Adrenal gland (tissue), 12 donors: ENCODE results near the gene AMTN. TPM values are rescaled to one million over a fixed set of nuclear protein-coding genes. Genes with fewer than 3 reads are reported as not detected.

Experiments used
- DNase-seq, 7 donors: peaks; one replicate each; pipeline ENCODE4 v3.0.0-alpha.2; 2019 to 2020
- H3K27ac ChIP-seq, 5 donors: fragments of 200-600 bp; sonication (generic) in 4 of 5; 1 replicate in 3 of 5; 2 replicates in 2 of 5; pipeline versions ENCODE4 v1.5.1 to v1.8.0; 2016 to 2020; ENCODE audit warnings: mild to moderate bottlenecking in 1 of 5
- H3K27me3 ChIP-seq: fragments of 200-600 bp; 2 replicates; pipeline ENCODE4 v1.8.0; 2021
- H3K36me3 ChIP-seq, 2 donors: fragments of 200-600 bp; replicated peaks in 1 of 2; 1 replicate in 1 of 2; 2 replicates in 1 of 2; pipeline versions ENCODE4 v1.5.1 to v1.8.0; 2018 to 2022
- H3K4me1 ChIP-seq, 2 donors: fragments of 200-600 bp; replicated peaks in 1 of 2; 1 replicate in 1 of 2; 2 replicates in 1 of 2; pipeline versions ENCODE4 v1.5.1 to v1.8.0; 2018 to 2021
- H3K4me3 ChIP-seq, 4 donors: fragments of 200-600 bp; sonication (generic) in 3 of 4; one replicate each; pipeline ENCODE4 v1.5.1; 2016 to 2018
- H3K9me3 ChIP-seq, 3 donors: fragments of 200-600 bp; sonication (generic) in 1 of 3; replicated peaks in 1 of 3; 1 replicate in 2 of 3; 2 replicates in 1 of 3; pipeline versions ENCODE4 v1.5.1 to v1.8.0; 2016 to 2021
- POLR2A ChIP-seq, 2 donors: fragments of 450-650 bp; IDR thresholded peaks; one replicate each; pipeline ENCODE4 v1.6.1; 2017; ENCODE audit warnings: antibody characterized with exemption in 2 of 2, mild to moderate bottlenecking in 2 of 2, moderate library complexity in 1 of 2
- WGBS, 4 donors: extraction: QIAGEN DNeasy Blood & Tissue Kit in 2 of 4; methylation state at CpG; one replicate each; pipeline versions ENCODE4 v1.1.5 to v1.1.7; 2013 to 2017; 5-methylcytosine and 5-hydroxymethylcytosine counted together
- intact Hi-C, 2 donors: fragments of 100-400 bp; cut with DNase I; formaldehyde crosslinking; loops; one replicate each; pipeline versions ENCODE4 v1.14.1 to v1.15.0; 2022 to 2023
- polyA plus RNA-seq, 3 donors: library from polyadenylated mRNA; stranded (reverse); fragments of 200-250 nt in 2 of 3; fragments of 350-450 nt in 1 of 3; fragmentation: Illumina TruSeq in 1 of 3; extraction: RNeasy Lipid Tissue Mini Kit (QIAGEN cat#74804) in 1 of 3; gene quantifications; one replicate each; pipeline ENCODE4 v1.2.3, GENCODE V29; 2013 to 2014
- total RNA-seq, 9 donors: library from RNA; depleted of rRNA in 4 of 9; stranded (reverse); fragments of >200 nt in 4 of 9; fragments of 120-200 nt in 1 of 9; fragmentation: NEBNext Ultra II Directional in 1 of 9; extraction: Animal tissue kit (Norgen Biotek cat#: 25700) in 1 of 9; gene quantifications; one replicate each; pipeline versions ENCODE4 v1.1.0 to v1.2.4, GENCODE V29; 2013 to 2023
- TF ChIP-seq, protein P1 (sequence below), 6 experiments: fragments of 450-650 bp in 4 of 6; fragments of 200-600 bp in 2 of 6; sonication (generic) in 1 of 6; IDR thresholded peaks; 1 replicate in 5 of 6; 2 replicates in 1 of 6; pipeline versions ENCODE4 v1.5.1 to v1.8.0; 2016 to 2021; ENCODE audit warnings: antibody characterized with exemption in 6 of 6, mild to moderate bottlenecking in 2 of 6, moderate library complexity in 1 of 6
- donor health status: healthy with polysubstance abuse.
- donor health status: Bipolar disorder and iron deficiency.
- donor health status: DM: yes; HTN: yes; CAD: no.
- donor health status: DM: no; HTN: no; CAD: no.
- donor health status: DM: no; HTN: no; CAD: no.
- donor health status: DM: yes; HTN: yes; CAD: no.

AMTN gene
- total and polyA plus RNA-seq, 12 donors = not detected

DNA sequence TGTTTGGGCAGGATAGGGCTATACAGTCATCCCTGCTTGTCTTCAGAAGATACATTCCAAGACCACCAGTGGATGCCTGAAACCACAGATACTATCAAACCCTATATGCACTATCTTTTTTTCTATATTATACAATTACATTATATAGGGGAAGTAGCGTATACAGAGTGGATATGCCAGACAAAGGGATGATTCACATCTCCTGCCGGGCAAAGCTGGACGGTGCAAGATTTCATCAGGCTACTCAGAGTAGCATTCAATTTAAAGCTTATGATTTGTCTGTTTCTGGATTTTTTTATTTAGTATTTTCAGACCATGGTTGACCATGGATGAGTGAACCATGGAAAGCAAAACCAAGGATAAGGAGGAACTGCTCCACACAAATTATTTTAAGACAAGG lies 7.0 kb upstream of the AMTN start:
- Histone ChIP-seq H3K27ac (no peak overlapping the region), H3K4me1 (no peaks in the 10 kb centered on the region), H3K4me3 (no peak overlapping the region), H3K9me3 (no peaks in the 10 kb centered on the region), H3K36me3 (no peaks in the 10 kb centered on the region), H3K27me3 (no peaks in the 10 kb centered on the region)
- TF ChIP-seq, protein P1, sequence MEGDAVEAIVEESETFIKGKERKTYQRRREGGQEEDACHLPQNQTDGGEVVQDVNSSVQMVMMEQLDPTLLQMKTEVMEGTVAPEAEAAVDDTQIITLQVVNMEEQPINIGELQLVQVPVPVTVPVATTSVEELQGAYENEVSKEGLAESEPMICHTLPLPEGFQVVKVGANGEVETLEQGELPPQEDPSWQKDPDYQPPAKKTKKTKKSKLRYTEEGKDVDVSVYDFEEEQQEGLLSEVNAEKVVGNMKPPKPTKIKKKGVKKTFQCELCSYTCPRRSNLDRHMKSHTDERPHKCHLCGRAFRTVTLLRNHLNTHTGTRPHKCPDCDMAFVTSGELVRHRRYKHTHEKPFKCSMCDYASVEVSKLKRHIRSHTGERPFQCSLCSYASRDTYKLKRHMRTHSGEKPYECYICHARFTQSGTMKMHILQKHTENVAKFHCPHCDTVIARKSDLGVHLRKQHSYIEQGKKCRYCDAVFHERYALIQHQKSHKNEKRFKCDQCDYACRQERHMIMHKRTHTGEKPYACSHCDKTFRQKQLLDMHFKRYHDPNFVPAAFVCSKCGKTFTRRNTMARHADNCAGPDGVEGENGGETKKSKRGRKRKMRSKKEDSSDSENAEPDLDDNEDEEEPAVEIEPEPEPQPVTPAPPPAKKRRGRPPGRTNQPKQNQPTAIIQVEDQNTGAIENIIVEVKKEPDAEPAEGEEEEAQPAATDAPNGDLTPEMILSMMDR (IDR thresholded peaks at IDR 0.05) = no peak
- no peak for TF ChIP-seq POLR2A (IDR thresholded peaks at IDR 0.05)
- intact Hi-C loops = no loop called here
- 82 to 88% (median 87%) methylated on average over 3 of the region's 3 CpGs for WGBS, 4 donors
- DNase-seq = no peak

DNA sequence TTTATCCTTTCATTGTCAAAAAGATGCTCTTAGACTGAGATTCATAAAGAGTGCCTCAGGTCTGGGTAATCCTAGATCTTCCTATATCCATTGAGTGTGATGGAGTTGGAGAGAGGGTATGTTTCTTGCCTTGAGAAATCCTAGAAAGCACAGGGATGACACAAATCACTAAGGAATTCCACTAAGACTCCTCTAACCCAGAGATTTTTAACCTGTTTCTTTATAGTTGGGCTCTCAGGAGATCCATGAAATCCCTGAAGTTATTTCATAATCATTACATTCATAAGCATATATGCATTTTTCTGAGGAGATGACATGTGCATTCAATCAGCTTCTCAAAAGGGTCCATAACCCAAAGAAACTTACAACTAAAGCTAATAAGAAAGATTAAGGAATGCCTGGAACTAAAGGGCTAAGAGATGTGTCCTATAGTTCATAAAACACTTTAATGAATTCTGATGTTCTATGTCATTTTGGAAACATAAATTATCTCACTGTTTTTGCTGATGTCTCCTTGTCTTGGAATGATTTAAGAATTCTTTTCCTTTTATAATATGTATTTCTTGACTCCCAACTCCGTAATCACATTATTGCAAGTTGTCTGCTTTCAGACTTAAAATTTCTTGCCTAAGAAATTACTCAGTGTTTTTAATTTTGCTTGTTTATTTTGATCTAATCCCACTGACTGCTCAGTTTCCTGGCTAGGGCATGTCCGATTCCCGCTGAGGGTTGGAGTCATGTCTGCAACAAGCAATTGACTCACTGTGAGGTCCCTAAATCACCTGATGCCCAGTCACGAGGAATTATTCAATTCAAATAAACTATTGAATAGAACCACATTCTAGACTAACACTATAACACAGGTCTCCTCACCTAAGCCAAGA lies 2.8 kb upstream of the AMTN start:
- intact Hi-C loops = no loop called here
- no peaks in the 10 kb centered on the region for H3K27me3 ChIP-seq
- WGBS, 4 donors = 60 to 73% (median 65%) methylated on average over 4 of the region's 4 CpGs

DNA sequence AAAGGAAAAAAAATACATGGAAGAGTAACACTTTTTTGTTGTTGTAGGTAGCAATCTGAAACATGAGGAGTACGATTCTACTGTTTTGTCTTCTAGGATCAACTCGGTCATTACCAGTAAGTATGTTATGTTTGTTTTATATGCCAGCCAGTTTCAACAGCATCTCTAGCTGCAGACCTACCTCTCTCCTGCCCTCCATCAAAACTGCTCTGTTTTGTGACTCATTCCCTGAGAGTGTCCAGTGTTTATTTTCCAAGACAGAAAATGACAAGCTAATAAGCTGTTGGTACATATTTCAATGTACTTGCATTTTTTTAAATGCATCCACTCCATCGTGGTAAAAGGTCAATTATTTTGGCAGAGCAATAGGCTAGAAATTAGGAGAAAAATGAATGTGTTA lies 347 bp downstream of the AMTN start:
- Histone ChIP-seq H3K9me3 (no peaks in the 10 kb centered on the region), H3K36me3 (no peaks in the 10 kb centered on the region), H3K27ac (no peak overlapping the region), H3K27me3 (no peaks in the 10 kb centered on the region), H3K4me3 (no peak overlapping the region), H3K4me1 (no peaks in the 10 kb centered on the region)
- WGBS, 4 donors = 35 to 63% (median 59%) methylated on average over 3 of the region's 3 CpGs
- no peak for DNase-seq
- TF ChIP-seq, protein P1 (IDR thresholded peaks at IDR 0.05) = no peak
- no peak for TF ChIP-seq POLR2A (IDR thresholded peaks at IDR 0.05)
- intact Hi-C loops = no loop called here

More for the DNA sequence above, 2.8 kb upstream of the AMTN start:
- DNase-seq = no peak
- Histone ChIP-seq H3K4me1 (no peaks in the 10 kb centered on the region), H3K36me3 (no peaks in the 10 kb centered on the region), H3K27ac (no peak overlapping the region), H3K9me3 (no peaks in the 10 kb centered on the region), H3K4me3 (no peak overlapping the region)
- TF ChIP-seq POLR2A (IDR thresholded peaks at IDR 0.05) = no peak
- TF ChIP-seq, protein P1 (IDR thresholded peaks at IDR 0.05) = no peak

DNA sequence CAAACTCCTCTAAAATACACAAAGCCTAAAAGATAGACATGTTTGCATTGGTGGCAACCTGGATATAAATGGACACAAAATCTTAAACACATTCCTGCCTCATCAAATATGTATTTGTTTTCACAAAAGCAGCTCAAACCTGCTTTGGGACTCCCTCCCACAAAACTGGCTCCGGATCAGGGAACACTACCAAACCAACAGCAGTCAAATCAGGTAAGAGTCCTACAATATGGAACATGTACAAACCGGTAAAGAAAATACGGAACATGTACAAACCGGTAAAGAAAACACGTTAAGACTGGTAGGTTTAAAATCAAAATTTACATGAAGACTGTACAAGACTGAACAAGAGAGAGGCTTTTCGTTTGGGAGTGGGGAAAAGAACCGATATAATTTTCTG lies 4.3 kb downstream of the AMTN start:
- intact Hi-C loops = no loop called here
- WGBS, 4 donors = 78 to 84% (median 81%) methylated on average over 7 of the region's 7 CpGs
- no peak overlapping the region for H3K4me3 ChIP-seq

More for the DNA sequence above, 4.3 kb downstream of the AMTN start:
- no peak overlapping the region for H3K27ac ChIP-seq
- H3K4me1 ChIP-seq = no peaks in the 10 kb centered on the region
- H3K9me3 ChIP-seq = no peaks in the 10 kb centered on the region
- no peaks in the 10 kb centered on the region for H3K36me3 ChIP-seq
- TF ChIP-seq, protein P1 (IDR thresholded peaks at IDR 0.05) = no peak
- TF ChIP-seq POLR2A (IDR thresholded peaks at IDR 0.05) = no peak
- no peak for DNase-seq
- H3K27me3 ChIP-seq = no peaks in the 10 kb centered on the region
